H9 (cell line): Measurements from ENCODE around the gene IRX2. TPM values are rescaled to one million over a fixed set of nuclear protein-coding genes. Genes with fewer than 3 reads are reported as not detected.

Experiments used
- DNase-seq: peaks from one replicate; pipeline ENCODE4 v3.0.0-alpha.2; 2017
- H2AFZ ChIP-seq: one replicate; pipeline ENCODE4 v1.6.1; 2013; ENCODE audit warnings: mild to moderate bottlenecking, low read length, control low read depth, moderate library complexity
- H2AK5ac ChIP-seq: 2 replicates; pipeline ENCODE4 v1.6.1; 2013; ENCODE audit warnings: low read length, control low read depth, mixed read lengths; ENCODE audit not compliant: insufficient read length
- H2BK120ac ChIP-seq: one replicate; pipeline ENCODE4 v1.6.1; 2013; ENCODE audit warnings: low read depth, mild to moderate bottlenecking, low read length, control low read depth, inconsistent platforms; ENCODE audit not compliant: poor library complexity, severe bottlenecking
- H2BK12ac ChIP-seq: 2 replicates; pipeline ENCODE4 v1.6.1; 2013; ENCODE audit warnings: low read length, control low read depth, mixed read lengths, low read depth; ENCODE audit not compliant: insufficient read length
- H2BK15ac ChIP-seq: 2 replicates; pipeline ENCODE4 v1.6.1; 2013; ENCODE audit warnings: low read depth, low read length, control low read depth
- H2BK20ac ChIP-seq: one replicate; pipeline ENCODE4 v1.6.1; 2013; ENCODE audit warnings: low read depth, mild to moderate bottlenecking, low read length, control low read depth, inconsistent platforms; ENCODE audit not compliant: poor library complexity, severe bottlenecking
- H2BK5ac ChIP-seq: 2 replicates; pipeline ENCODE4 v1.6.1; 2013; ENCODE audit warnings: low read length, control low read depth, mixed read lengths; ENCODE audit not compliant: insufficient read length
- H3K14ac ChIP-seq: 2 replicates; pipeline ENCODE4 v1.6.1; 2013; ENCODE audit warnings: low read length, control low read depth; ENCODE audit not compliant: insufficient read depth
- H3K18ac ChIP-seq: 2 replicates; pipeline ENCODE4 v1.6.1; 2013; ENCODE audit warnings: low read depth, mild to moderate bottlenecking, mixed read lengths, low read length, control low read depth; ENCODE audit not compliant: insufficient read length
- H3K23ac ChIP-seq: 2 replicates; pipeline ENCODE4 v1.6.1; 2013; ENCODE audit warnings: low read length, control low read depth, mixed read lengths, low read depth; ENCODE audit not compliant: insufficient read length
- H3K23me2 ChIP-seq: 2 replicates; pipeline ENCODE4 v1.6.1; 2013; ENCODE audit warnings: low read depth, mild to moderate bottlenecking, mixed read lengths, low read length, control low read depth; ENCODE audit not compliant: insufficient read length, poor library complexity, severe bottlenecking
- H3K27ac ChIP-seq: 2 replicates; pipeline ENCODE4 v1.5.1; 2013; ENCODE audit warnings: low read length, control low read depth, mixed read lengths, low read depth; ENCODE audit not compliant: insufficient read length
- H3K27me3 ChIP-seq: 2 replicates; pipeline ENCODE4 v1.6.1; 2013; ENCODE audit warnings: low read length, control low read depth, inconsistent platforms; ENCODE audit not compliant: insufficient read depth
- H3K4ac ChIP-seq: 2 replicates; pipeline ENCODE4 v1.6.1; 2013; ENCODE audit warnings: low read depth, mild to moderate bottlenecking, control low read depth, inconsistent platforms, low read length, moderate library complexity
- H3K4me1 ChIP-seq: 2 replicates; pipeline ENCODE4 v1.6.1; 2013; ENCODE audit warnings: low read length, control low read depth, inconsistent platforms; ENCODE audit not compliant: insufficient read depth
- H3K4me2 ChIP-seq: 2 replicates; pipeline ENCODE4 v1.6.1; 2013; ENCODE audit warnings: low read length, control low read depth, mixed read lengths; ENCODE audit not compliant: insufficient read length, insufficient read depth
- H3K56ac ChIP-seq: 2 replicates; pipeline ENCODE4 v1.6.1; 2013; ENCODE audit warnings: low read depth, mild to moderate bottlenecking, mixed read lengths, low read length, control low read depth; ENCODE audit not compliant: insufficient read length
- H3K79me1 ChIP-seq: 2 replicates; pipeline ENCODE4 v1.6.1; 2013; ENCODE audit warnings: low read depth, mild to moderate bottlenecking, moderate library complexity, low read length, control low read depth, inconsistent platforms; ENCODE audit not compliant: insufficient read depth, poor library complexity, severe bottlenecking
- H3K79me2 ChIP-seq: 2 replicates; pipeline ENCODE4 v1.6.1; 2013; ENCODE audit warnings: low read length, control low read depth, inconsistent platforms; ENCODE audit not compliant: insufficient read depth
- H3K9ac ChIP-seq: 2 replicates; pipeline ENCODE4 v1.6.1; 2013; ENCODE audit warnings: low read length, control low read depth, mixed read lengths; ENCODE audit not compliant: insufficient read length; ENCODE audit errors: extremely low read depth
- H3K9me3 ChIP-seq: one replicate; pipeline ENCODE4 v1.6.1; 2013; ENCODE audit warnings: low read depth, low read length, inconsistent platforms; ENCODE audit not compliant: control insufficient read depth
- H3T11ph ChIP-seq: one replicate; pipeline ENCODE4 v1.6.1; 2013; ENCODE audit warnings: mild to moderate bottlenecking, low read length, control low read depth, inconsistent platforms
- H4K20me1 ChIP-seq: one replicate; pipeline ENCODE4 v1.6.1; 2013; ENCODE audit not compliant: control insufficient read depth, insufficient read length, insufficient read depth
- H4K5ac ChIP-seq: 2 replicates; pipeline ENCODE4 v1.6.1; 2013; ENCODE audit warnings: low read depth, mild to moderate bottlenecking, mixed read lengths, low read length, control low read depth; ENCODE audit not compliant: insufficient read length
- H4K8ac ChIP-seq: replicated peaks from 2 replicates; pipeline ENCODE4 v1.6.1; 2013; ENCODE audit warnings: low read length, control low read depth, mixed read lengths, low read depth; ENCODE audit not compliant: insufficient read length
- H4K91ac ChIP-seq: 2 replicates; pipeline ENCODE4 v1.6.1; 2013; ENCODE audit warnings: low read depth, mild to moderate bottlenecking, moderate library complexity, mixed read lengths, low read length, control low read depth; ENCODE audit not compliant: insufficient read length
- H3K27ac Mint-ChIP-seq, 3 experiments: 2 replicates in 2 of 3; 3 replicates in 1 of 3; pipeline ENCODE4 v1.8.0; 2020 to 2021; ENCODE audit warnings: mixed read lengths in 3 of 3, mild to moderate bottlenecking in 1 of 3, moderate library complexity in 1 of 3
- H3K27me3 Mint-ChIP-seq: 2 replicates; pipeline ENCODE4 v1.8.0; 2021; ENCODE audit warnings: low read depth, mild to moderate bottlenecking, moderate library complexity, mixed read lengths
- H3K36me3 Mint-ChIP-seq, 3 experiments: 2 replicates in 2 of 3; 3 replicates in 1 of 3; pipeline ENCODE4 v1.8.0; 2020 to 2021; ENCODE audit warnings: low read depth in 3 of 3, mixed read lengths in 3 of 3; ENCODE audit not compliant: insufficient read depth in 1 of 3
- H3K4me1 Mint-ChIP-seq, 2 experiments: 2 replicates each; pipeline ENCODE4 v1.8.0; 2020; ENCODE audit warnings: mixed read lengths in 2 of 2
- H3K4me3 Mint-ChIP-seq, 2 experiments: 2 replicates in 1 of 2; 3 replicates in 1 of 2; pipeline ENCODE4 v1.8.0; 2020 to 2021; ENCODE audit warnings: mild to moderate bottlenecking in 2 of 2, mixed read lengths in 2 of 2, moderate library complexity in 1 of 2
- H3K9me3 Mint-ChIP-seq, 2 experiments: 2 replicates in 1 of 2; 3 replicates in 1 of 2; pipeline ENCODE4 v1.8.0; 2020; ENCODE audit warnings: mild to moderate bottlenecking in 2 of 2, mixed read lengths in 2 of 2, moderate library complexity in 1 of 2
- WGBS: extraction: QIAGEN DNeasy Blood & Tissue Kit; methylation state at CpG from one replicate; pipeline ENCODE4 v1.1.7; 2013; ENCODE audit warnings: missing lambda C conversion rate, low lambda C conversion rate, mixed read lengths; ENCODE audit not compliant: insufficient read length; ENCODE audit errors: extremely low coverage; 5-methylcytosine and 5-hydroxymethylcytosine counted together
- total RNA-seq: library from RNA; stranded (reverse); gene quantifications from 2 replicates; pipeline ENCODE4 v1.2.1, GENCODE V29; 2021
- TF ChIP-seq, protein P1 (sequence below): fragments of 200-600 bp; sonication (generic); conservative IDR thresholded peaks from 3 replicates; pipeline ENCODE4 v1.8.0; 2021; ENCODE audit warnings: antibody characterized with exemption, mild to moderate bottlenecking

The IRX2 gene
- total RNA-seq, 1 experiment from 2014 or later, result 91.6 TPM

DNA sequence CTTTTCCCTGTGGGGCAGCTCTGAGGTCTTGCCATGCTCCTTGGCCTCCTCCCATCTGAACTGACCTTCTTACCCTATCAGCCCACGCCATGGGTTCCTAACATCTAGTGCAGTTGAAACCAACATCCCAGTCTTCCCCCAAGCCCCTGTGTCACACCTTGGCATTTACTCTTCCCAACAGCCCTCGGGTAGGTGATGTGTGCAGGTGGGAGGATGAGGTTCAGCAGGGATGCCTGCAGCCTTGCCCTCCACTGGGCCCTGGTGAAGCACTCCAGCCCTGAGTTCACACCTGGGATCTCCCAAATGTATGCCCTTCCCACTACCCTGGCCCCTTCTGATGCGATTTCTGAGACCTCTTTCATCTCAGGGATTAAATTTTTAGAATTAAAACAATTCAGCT is 15.5 kb downstream of the IRX2 start:
- peaks cover 86% of the 10 kb centered on the region for H3K27me3 Mint-ChIP-seq
- Histone ChIP-seq H3K79me1 (no peaks in the 10 kb centered on the region), H3K4me2 (no peak overlapping the region), H3K18ac (no peak overlapping the region), H3K79me2 (no peaks in the 10 kb centered on the region), H3K27me3 (peaks cover 39% of the 10 kb centered on the region), H3K4me1 (no peaks in the 10 kb centered on the region; the same call in 1 of the 2 replicates), H3K14ac (no peak overlapping the region), H3T11ph (no peak overlapping the region), H3K56ac (no peak overlapping the region), H3K9ac (no peak overlapping the region), H3K23me2 (peaks cover 21% of the 10 kb centered on the region), H3K4ac (no peak overlapping the region), H4K8ac (no peak overlapping the region), H4K5ac (no peak overlapping the region), H3K23ac (no peak overlapping the region), H3K27ac (no peak overlapping the region), H2AK5ac (no peak overlapping the region), H2BK20ac (no peak overlapping the region), H2BK15ac (no peak overlapping the region), H2BK5ac (no peak overlapping the region), H4K20me1 (no peaks in the 10 kb centered on the region), H3K9me3 (no peaks in the 10 kb centered on the region), H2BK12ac (no peak overlapping the region), H2AFZ (no peak overlapping the region), H4K91ac (no peak overlapping the region), H2BK120ac (no peak overlapping the region)
- H3K9me3 Mint-ChIP-seq, result no peaks in the 10 kb centered on the region
- H3K27ac Mint-ChIP-seq, result no peak overlapping the region
- no CpG with 5 or more reads among the region's 3 CpGs for WGBS
- no peak overlapping the region for H3K4me3 Mint-ChIP-seq
- H3K4me1 Mint-ChIP-seq, result peaks cover 10 to 17% of the 10 kb centered on the region in 2 experiments
- no peaks in the 10 kb centered on the region for H3K36me3 Mint-ChIP-seq
- DNase-seq, result peak; percentile 2
- TF ChIP-seq, protein P1, sequence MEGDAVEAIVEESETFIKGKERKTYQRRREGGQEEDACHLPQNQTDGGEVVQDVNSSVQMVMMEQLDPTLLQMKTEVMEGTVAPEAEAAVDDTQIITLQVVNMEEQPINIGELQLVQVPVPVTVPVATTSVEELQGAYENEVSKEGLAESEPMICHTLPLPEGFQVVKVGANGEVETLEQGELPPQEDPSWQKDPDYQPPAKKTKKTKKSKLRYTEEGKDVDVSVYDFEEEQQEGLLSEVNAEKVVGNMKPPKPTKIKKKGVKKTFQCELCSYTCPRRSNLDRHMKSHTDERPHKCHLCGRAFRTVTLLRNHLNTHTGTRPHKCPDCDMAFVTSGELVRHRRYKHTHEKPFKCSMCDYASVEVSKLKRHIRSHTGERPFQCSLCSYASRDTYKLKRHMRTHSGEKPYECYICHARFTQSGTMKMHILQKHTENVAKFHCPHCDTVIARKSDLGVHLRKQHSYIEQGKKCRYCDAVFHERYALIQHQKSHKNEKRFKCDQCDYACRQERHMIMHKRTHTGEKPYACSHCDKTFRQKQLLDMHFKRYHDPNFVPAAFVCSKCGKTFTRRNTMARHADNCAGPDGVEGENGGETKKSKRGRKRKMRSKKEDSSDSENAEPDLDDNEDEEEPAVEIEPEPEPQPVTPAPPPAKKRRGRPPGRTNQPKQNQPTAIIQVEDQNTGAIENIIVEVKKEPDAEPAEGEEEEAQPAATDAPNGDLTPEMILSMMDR, result no peak
